ENCODE data around the gene GINS1.
"Not testable (repeated sequence)": the region's sequence is repeated elsewhere in the genome, so short reads cannot be mapped to it uniquely, and the experiment has no call there.

The GINS1 gene

DNA sequence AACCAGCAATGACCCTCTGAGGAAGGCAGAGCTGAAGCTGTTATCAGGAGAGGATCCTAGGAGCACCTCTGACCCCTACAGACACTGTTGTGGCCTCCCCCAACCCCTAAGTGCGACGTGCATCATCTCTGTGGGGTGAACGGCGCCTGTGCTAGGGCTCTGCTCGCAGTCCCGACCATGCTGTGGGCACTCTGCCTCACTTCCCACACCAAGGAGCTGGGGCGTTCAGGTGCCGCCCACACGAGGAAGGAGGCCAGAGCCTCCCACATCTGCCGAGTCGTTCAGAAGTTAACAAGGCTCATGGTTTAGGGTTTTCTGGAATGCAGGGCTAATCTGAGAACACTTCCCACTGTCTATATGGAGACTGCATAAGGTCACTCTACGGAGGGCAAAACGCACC is 62.1 kb downstream of the GINS1 start:
- Histone ChIP-seq H3K79me2 (ENCODE audit: insufficient read depth, low read depth) (no peaks in the 10 kb centered on the region), H3K4me3 (IDR thresholded peaks at IDR 0.05; ENCODE audit: insufficient read depth, low read depth, low read length) (no peak overlapping the region), H3K4me2 (no peak overlapping the region), H3K9ac (no peak overlapping the region), H3K36me3 (ENCODE audit: insufficient read depth) (no peaks in the 10 kb centered on the region), H2AFZ (ENCODE audit: low read depth) (no peak overlapping the region), H3K27me3 (ENCODE audit: insufficient read depth, low read depth) (no peaks in the 10 kb centered on the region), H3K27ac (no peak overlapping the region), H4K20me1 (ENCODE audit: insufficient read depth) (no peaks in the 10 kb centered on the region), H3K4me1 (ENCODE audit: low read depth, poor library complexity, severe bottlenecking) (no peaks in the 10 kb centered on the region)
- TF ChIP-seq, protein P1, sequence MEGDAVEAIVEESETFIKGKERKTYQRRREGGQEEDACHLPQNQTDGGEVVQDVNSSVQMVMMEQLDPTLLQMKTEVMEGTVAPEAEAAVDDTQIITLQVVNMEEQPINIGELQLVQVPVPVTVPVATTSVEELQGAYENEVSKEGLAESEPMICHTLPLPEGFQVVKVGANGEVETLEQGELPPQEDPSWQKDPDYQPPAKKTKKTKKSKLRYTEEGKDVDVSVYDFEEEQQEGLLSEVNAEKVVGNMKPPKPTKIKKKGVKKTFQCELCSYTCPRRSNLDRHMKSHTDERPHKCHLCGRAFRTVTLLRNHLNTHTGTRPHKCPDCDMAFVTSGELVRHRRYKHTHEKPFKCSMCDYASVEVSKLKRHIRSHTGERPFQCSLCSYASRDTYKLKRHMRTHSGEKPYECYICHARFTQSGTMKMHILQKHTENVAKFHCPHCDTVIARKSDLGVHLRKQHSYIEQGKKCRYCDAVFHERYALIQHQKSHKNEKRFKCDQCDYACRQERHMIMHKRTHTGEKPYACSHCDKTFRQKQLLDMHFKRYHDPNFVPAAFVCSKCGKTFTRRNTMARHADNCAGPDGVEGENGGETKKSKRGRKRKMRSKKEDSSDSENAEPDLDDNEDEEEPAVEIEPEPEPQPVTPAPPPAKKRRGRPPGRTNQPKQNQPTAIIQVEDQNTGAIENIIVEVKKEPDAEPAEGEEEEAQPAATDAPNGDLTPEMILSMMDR (conservative IDR thresholded peaks at IDR 0.05; ENCODE audit: low read depth, low read length) = no peak

DNA sequence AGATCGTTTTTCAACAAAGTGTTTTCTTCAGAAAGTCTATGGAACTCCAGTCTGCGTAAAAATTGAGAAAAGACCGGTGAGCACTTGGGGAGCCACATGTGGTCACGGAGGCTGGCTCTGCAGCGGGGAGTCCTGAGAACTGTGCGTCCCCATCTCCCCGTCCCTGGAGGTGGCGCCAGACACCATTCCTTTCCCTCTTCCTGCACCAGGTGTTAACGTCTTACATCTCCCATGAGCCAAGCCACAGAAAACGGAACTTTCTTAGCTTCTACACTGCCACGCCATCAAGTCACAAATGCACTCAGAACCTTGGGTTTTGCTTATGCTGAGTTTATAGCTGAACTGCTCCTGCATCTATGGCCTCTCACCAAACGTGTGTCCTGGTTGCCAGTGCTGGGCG is 62.6 kb downstream of the GINS1 start:
- no peak overlapping the region for H3K27ac ChIP-seq
- H2AFZ ChIP-seq (ENCODE audit: low read depth) = no peak overlapping the region
- no peaks in the 10 kb centered on the region for H3K27me3 ChIP-seq (ENCODE audit: insufficient read depth, low read depth)
- no peak overlapping the region for H3K4me2 ChIP-seq
- H3K36me3 ChIP-seq (ENCODE audit: insufficient read depth) = no peaks in the 10 kb centered on the region
- no peaks in the 10 kb centered on the region for H4K20me1 ChIP-seq (ENCODE audit: insufficient read depth)
- no peaks in the 10 kb centered on the region for H3K4me1 ChIP-seq (ENCODE audit: low read depth, poor library complexity, severe bottlenecking)
- TF ChIP-seq, protein P1 (conservative IDR thresholded peaks at IDR 0.05; ENCODE audit: low read depth, low read length) = no peak
- H3K9ac ChIP-seq = no peak overlapping the region
- H3K79me2 ChIP-seq (ENCODE audit: insufficient read depth, low read depth) = no peaks in the 10 kb centered on the region
- H3K4me3 ChIP-seq (IDR thresholded peaks at IDR 0.05; ENCODE audit: insufficient read depth, low read depth, low read length) = no peak overlapping the region

DNA sequence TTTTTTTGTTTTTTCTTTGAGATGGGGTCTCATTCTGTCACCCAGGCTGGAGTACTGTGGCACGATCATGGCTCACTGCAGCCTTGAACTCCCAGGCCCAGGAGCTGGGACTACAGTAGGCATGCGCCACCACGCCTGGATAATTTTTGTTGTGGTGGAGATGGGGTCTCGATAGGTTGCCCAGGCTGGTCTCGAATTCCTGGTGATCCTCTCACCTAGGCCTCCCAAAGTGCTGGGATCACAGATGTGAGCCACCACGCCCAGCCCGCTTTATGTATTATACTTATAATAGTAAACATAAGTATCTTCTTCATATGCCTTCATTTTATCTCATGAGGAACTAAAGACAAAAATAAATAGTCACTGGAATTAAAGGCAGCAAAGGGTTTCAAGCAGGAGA is 63.5 kb downstream of the GINS1 start:
- Histone ChIP-seq H3K36me3 (ENCODE audit: insufficient read depth) (no peaks in the 10 kb centered on the region), H3K79me2 (ENCODE audit: insufficient read depth, low read depth) (no peaks in the 10 kb centered on the region), H3K27me3 (ENCODE audit: insufficient read depth, low read depth) (no peaks in the 10 kb centered on the region; the same call in 1 of the 2 replicates), H3K4me1 (ENCODE audit: low read depth, poor library complexity, severe bottlenecking) (no peaks in the 10 kb centered on the region), H2AFZ (ENCODE audit: low read depth) (no peak overlapping the region), H3K9ac (no peak overlapping the region), H3K27ac (no peak overlapping the region), H4K20me1 (ENCODE audit: insufficient read depth) (no peaks in the 10 kb centered on the region), H3K4me2 (no peak overlapping the region), H3K4me3 (IDR thresholded peaks at IDR 0.05; ENCODE audit: insufficient read depth, low read depth, low read length) (no peak overlapping the region)
- TF ChIP-seq, protein P1 (conservative IDR thresholded peaks at IDR 0.05; ENCODE audit: low read depth, low read length) = no peak

DNA sequence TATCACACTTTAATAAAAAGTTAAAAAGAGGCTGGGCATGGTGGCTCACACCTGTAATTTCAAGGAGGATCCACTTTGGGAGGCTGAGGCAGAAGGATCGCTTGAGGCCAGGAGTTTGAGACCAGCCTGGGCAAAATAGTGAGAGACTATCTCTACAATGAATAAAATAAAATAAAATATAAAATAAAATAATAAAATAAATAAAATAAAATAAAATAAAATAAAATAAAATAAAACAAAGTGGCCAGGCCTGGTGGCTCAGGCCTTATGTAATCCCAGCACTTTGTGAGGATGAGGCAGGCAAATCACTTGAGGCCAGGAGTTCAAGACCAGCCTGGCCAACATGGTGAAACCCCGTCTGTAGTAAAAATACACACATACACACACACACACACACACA is 65.8 kb downstream of the GINS1 start:
- H3K36me3 ChIP-seq (ENCODE audit: insufficient read depth); H3K79me2 ChIP-seq (ENCODE audit: insufficient read depth, low read depth); H3K4me2 ChIP-seq; H2AFZ ChIP-seq (ENCODE audit: low read depth); H3K27ac ChIP-seq; H3K4me1 ChIP-seq (ENCODE audit: low read depth, poor library complexity, severe bottlenecking); H3K27me3 ChIP-seq (ENCODE audit: insufficient read depth, low read depth); H3K9ac ChIP-seq; H3K4me3 ChIP-seq (IDR thresholded peaks at IDR 0.05; ENCODE audit: insufficient read depth, low read depth, low read length); H4K20me1 ChIP-seq (ENCODE audit: insufficient read depth): not testable (repeated sequence)

DNA sequence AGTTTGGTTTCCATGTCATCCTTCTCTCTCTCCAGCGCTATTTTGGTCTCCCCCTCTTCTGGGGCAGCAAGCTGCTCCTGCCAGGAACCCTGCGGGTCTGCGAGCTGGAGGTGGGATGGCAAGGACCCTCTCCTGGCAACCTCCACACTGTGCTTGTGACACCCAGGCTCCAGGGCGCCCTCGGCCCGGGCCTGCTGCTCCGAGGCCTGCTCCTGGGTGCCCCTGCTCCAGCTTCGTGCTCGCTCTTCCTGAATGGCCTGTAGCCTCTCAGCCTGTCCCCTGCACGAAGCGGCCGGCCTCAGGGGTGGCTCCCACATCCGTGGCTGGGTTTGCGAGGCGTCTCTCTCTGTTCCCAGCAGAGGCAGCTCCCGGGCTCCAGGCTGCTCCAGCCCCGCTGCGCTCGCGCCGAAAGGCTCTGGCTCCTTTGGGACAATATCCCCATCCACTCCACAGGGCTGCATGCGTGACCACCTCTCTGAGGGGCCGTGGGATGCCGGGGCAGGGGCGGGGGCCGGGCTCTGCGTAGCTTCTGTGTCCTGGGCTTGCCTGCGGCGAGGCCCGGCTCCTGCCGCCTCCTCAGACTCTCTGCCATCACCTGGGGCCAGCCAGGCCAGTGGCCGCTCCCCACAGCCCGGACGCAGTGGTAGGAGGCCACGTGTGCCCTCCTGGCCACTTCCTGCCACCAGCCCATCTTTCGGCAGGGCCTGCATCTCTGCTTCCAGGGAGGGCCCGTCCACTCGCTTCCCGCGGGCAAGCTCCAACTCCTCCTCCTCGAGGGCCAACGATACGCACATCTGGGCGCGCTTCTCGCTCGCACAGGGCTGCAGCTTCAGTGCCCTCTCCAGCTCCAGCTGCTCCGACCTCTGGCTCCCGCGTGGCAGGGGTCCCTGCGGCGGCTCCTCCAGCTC is 68.9 kb downstream of the GINS1 start:
- no peak overlapping the region for H2AFZ ChIP-seq (ENCODE audit: low read depth)
- no peak overlapping the region for H3K4me2 ChIP-seq
- H3K36me3 ChIP-seq (ENCODE audit: insufficient read depth) = no peaks in the 10 kb centered on the region
- H4K20me1 ChIP-seq (ENCODE audit: insufficient read depth) = no peaks in the 10 kb centered on the region
- no peaks in the 10 kb centered on the region for H3K79me2 ChIP-seq (ENCODE audit: insufficient read depth, low read depth)
- H3K4me1 ChIP-seq (ENCODE audit: low read depth, poor library complexity, severe bottlenecking) = no peaks in the 10 kb centered on the region
- H3K9ac ChIP-seq = no peak overlapping the region
- no peaks in the 10 kb centered on the region; the same call in 1 of the 2 replicates for H3K27me3 ChIP-seq (ENCODE audit: insufficient read depth, low read depth)
- no peak overlapping the region for H3K27ac ChIP-seq
- TF ChIP-seq, protein P1 (conservative IDR thresholded peaks at IDR 0.05; ENCODE audit: low read depth, low read length) = no peak
- no peak overlapping the region for H3K4me3 ChIP-seq (IDR thresholded peaks at IDR 0.05; ENCODE audit: insufficient read depth, low read depth, low read length)
